Measurements from ENCODE around the gene SLC22A16.

The SLC22A16 gene

GRCh38 chr6:110430236-110430635, 46.2 kb downstream of the SLC22A16 start:
- no peak for DNase-seq (ENCODE audit: low spot score)
- TF ChIP-seq CTCF (IDR thresholded peaks at IDR 0.05; ENCODE audit: extremely low read depth, missing control alignments) = no peak

DNA sequence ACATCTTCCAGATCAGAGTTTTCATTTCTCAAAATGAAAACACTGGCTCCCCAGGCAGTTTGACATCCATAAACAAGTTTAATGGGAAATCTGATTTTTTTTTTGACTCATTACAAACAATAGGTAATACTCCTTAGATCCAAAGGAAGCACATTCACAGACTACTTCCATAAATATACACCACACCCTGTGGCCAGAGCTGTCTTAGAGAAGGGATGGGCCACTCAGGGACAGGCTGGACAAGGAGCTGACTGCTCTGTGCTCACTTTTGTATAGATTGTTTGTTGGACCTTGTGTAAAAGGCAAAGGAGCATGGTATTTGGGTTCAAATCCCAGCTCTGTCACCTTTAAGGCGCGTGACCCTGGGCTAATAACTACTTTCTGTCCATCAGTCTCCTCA, 48.3 kb downstream of the SLC22A16 start:
- TF ChIP-seq CTCF (IDR thresholded peaks at IDR 0.05; ENCODE audit: extremely low read depth, missing control alignments) = no peak
- DNase-seq (ENCODE audit: low spot score) = no peak

DNA sequence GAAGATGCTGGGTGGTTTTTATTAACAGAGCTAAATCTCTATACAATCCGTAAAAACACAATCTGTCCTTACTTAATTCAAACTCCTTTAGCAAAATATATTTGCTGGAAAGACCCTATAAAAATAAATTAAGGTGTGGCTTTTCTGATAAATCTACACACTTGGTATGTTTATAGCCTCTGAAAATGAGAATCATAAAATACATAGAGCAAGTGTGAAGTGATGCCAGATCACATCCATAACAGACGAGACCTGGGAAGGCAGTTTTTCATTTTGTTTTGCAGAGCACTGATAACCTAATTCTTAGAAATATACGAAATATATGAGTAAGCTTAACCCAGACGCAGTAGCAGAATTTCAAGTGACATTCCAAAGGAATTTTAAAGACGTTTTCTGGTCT, 50.6 kb downstream of the SLC22A16 start:
- TF ChIP-seq CTCF (IDR thresholded peaks at IDR 0.05; ENCODE audit: extremely low read depth, missing control alignments) = no peak
- DNase-seq (ENCODE audit: low spot score) = no peak

DNA sequence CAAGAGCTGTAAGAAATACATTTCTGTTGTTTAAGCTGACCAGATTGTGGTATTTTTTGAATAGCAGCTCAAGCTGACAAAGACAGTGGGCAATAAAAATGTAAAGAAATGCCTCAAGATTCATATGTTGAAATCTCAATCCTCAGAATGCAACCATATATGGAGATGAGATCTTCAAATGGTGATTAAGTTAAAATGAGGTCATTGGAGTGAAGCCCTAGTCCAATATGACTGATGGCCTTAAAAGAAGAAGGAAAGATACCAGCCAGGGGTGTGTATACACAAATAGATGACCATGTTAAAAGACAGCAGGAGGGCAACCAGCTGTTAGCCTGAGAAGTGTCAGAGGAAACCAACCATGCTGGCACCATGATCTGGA, 54.0 kb downstream of the SLC22A16 start:
- no peak for TF ChIP-seq CTCF (IDR thresholded peaks at IDR 0.05; ENCODE audit: extremely low read depth, missing control alignments)
- no peak for DNase-seq (ENCODE audit: low spot score)

- DNase-seq (ENCODE audit: low spot score) = no peak
- TF ChIP-seq CTCF (IDR thresholded peaks at IDR 0.05; ENCODE audit: extremely low read depth, missing control alignments) = no peak
Observed at GRCh38 chr6:110421749-110422443, 54.5 kb downstream of the SLC22A16 start.

DNA sequence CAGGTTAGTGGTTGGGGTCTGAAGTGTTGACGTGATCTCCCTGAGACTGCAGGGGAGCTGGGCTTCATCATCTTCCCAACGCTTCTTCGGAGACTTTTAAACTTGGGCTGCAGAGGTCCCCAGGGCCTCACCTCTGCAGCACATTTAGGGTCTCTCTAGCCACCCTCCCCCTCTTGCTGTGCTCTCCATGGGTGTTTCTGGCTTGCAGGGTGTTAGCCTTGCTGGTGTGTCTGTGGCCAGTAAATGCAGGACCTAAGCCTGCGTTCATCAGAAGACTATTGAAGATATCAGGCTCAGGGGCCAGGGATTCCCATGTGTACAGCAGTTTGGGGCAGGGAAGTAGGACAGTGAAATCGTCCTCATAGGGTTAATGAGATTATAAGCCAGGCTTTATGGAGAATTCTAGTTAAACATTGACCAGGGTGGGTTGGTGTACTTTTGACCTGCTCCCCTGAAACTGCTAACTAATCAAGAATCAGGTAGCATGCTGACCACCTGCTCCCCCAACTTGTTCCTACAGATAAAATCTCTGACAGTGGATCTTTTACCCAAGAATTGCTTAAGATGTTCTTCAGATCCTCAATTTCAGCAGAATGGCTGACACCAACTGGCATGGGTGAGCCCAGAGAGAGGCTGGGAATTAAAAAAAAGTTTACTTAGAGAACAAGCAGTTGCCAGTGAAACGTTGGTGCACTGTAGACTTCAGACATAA, 57.2 kb downstream of the SLC22A16 start:
- no peak for TF ChIP-seq CTCF (IDR thresholded peaks at IDR 0.05; ENCODE audit: extremely low read depth, missing control alignments)
- DNase-seq (ENCODE audit: low spot score) = no peak

DNA sequence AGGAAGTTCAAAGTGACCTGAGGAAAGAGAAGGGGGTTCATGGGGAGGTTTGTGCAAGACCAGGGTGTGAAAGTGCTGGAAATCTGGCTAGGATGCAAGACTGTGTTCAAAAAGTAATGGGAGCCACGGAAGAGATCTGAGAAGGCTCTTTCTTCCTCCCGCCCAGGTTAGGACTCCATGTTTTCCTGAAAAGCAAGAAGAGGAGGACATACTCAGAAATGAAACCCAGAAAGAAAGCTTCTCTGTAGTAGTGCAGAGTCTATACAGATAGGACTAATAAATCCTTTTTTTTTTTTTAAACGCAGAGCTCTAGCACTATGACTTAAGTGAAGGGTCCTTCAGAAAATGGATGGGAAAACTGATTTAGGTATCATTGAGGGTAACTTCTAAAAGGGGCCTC, 57.8 kb downstream of the SLC22A16 start:
- TF ChIP-seq CTCF (IDR thresholded peaks at IDR 0.05; ENCODE audit: extremely low read depth, missing control alignments) = no peak
- no peak for DNase-seq (ENCODE audit: low spot score)

All from GM20000 (cell line).